ENCODE results near the gene HES1. TPM values are rescaled to one million over a fixed set of nuclear protein-coding genes. Genes with fewer than 3 reads are reported as not detected.

The HES1 gene
- total and polyA plus RNA-seq, 2 experiments from 2014 or later, result 10.3 to 13.8 TPM

GRCh38 chr3:194095902-194096301 is 40.0 kb upstream of the HES1 start:
- Histone ChIP-seq H3K9me2 (ENCODE audit: insufficient read depth) (no peaks in the 10 kb centered on the region), H3K9ac (no peak overlapping the region), H2AFZ (no peak overlapping the region), H3K4me2 (ENCODE audit: unreplicated experiment) (no peak overlapping the region), H3K9me3 (ENCODE audit: low read depth) (no peaks in the 10 kb centered on the region), H3K27me3 (replicated peaks; ENCODE audit: insufficient read depth) (peaks cover 12% of the 10 kb centered on the region; the same call in 1 of the 2 replicates), H4K20me1 (ENCODE audit: insufficient read depth) (no peaks in the 10 kb centered on the region), H3K4me3 (no peak overlapping the region), H3K4me1 (ENCODE audit: insufficient read depth) (peaks cover 8% of the 10 kb centered on the region), H3K27ac (no peak overlapping the region), H3K79me2 (ENCODE audit: insufficient read depth) (no peaks in the 10 kb centered on the region), H3K36me3 (ENCODE audit: low read depth) (no peaks in the 10 kb centered on the region), H3F3A (ENCODE audit: insufficient read depth) (peaks cover 6% of the 10 kb centered on the region; the same call in 1 of the 2 replicates)
- whole genome bisulfite sequencing, 2 experiments (ENCODE audit: low coverage in 1 of 2, low lambda C conversion rate in 2 of 2, missing lambda C conversion rate in 2 of 2), result 87 to 91% methylated on average over 10 of the region's 10 CpGs
- DNase-seq, result no peak
- in situ Hi-C loops (cut with MboI), result no loop called here
- TF ChIP-seq EZH2phosphoT487 (IDR thresholded peaks at IDR 0.05; ENCODE audit: insufficient read depth, low read depth), result no peak
- TF ChIP-seq EZH2 (IDR thresholded peaks at IDR 0.05; ENCODE audit: insufficient read depth, poor library complexity, severe bottlenecking), result no peak

- no peaks in the 10 kb centered on the region for H4K20me1 ChIP-seq (ENCODE audit: insufficient read depth)
- DNase-seq, result peak; percentile 45
- 0 out of 2 replicates have a peak, but pooled peaks cover 3% of the 10 kb centered on the region for H3K4me1 ChIP-seq (ENCODE audit: insufficient read depth)
- H3K79me2 ChIP-seq (ENCODE audit: insufficient read depth), result no peaks in the 10 kb centered on the region
- H3K36me3 ChIP-seq (ENCODE audit: low read depth), result no peaks in the 10 kb centered on the region
- in situ Hi-C loops (cut with MboI), result no loop called here
- no peak overlapping the region for H3K4me2 ChIP-seq (ENCODE audit: unreplicated experiment)
- no peaks in the 10 kb centered on the region for H3K9me3 ChIP-seq (ENCODE audit: low read depth)
- TF ChIP-seq EZH2 (IDR thresholded peaks at IDR 0.05; ENCODE audit: insufficient read depth, poor library complexity, severe bottlenecking), result no peak
- WGBS, 2 experiments (ENCODE audit: low coverage in 1 of 2, low lambda C conversion rate in 2 of 2, missing lambda C conversion rate in 2 of 2), result 58 to 62% methylated on average over 13 to 14 of the region's 14 CpGs
- no peak overlapping the region for H2AFZ ChIP-seq
- H3K27ac ChIP-seq, result no peak overlapping the region
- peaks cover 24% of the 10 kb centered on the region for H3K27me3 ChIP-seq (replicated peaks; ENCODE audit: insufficient read depth)
- no peak overlapping the region for H3K4me3 ChIP-seq
- no peaks in the 10 kb centered on the region for H3F3A ChIP-seq (ENCODE audit: insufficient read depth)
- no peaks in the 10 kb centered on the region for H3K9me2 ChIP-seq (ENCODE audit: insufficient read depth)
- H3K9ac ChIP-seq, result no peak overlapping the region
Measured at GRCh38 chr3:194097141-194097882, 38.6 kb upstream of the HES1 start.

- Histone ChIP-seq H3K4me3 (no peak overlapping the region), H3K79me2 (ENCODE audit: insufficient read depth) (no peaks in the 10 kb centered on the region), H2AFZ (no peak overlapping the region), H3K27ac (no peak overlapping the region), H3K9me2 (ENCODE audit: insufficient read depth) (no peaks in the 10 kb centered on the region), H3K4me2 (ENCODE audit: unreplicated experiment) (no peak overlapping the region), H3K9me3 (ENCODE audit: low read depth) (no peaks in the 10 kb centered on the region), H3K9ac (no peak overlapping the region), H3K27me3 (replicated peaks; ENCODE audit: insufficient read depth) (peaks cover 33% of the 10 kb centered on the region), H3K36me3 (ENCODE audit: low read depth) (no peaks in the 10 kb centered on the region), H3K4me1 (ENCODE audit: insufficient read depth) (0 out of 2 replicates have a peak, but pooled peaks cover 3% of the 10 kb centered on the region), H3F3A (ENCODE audit: insufficient read depth) (no peaks in the 10 kb centered on the region), H4K20me1 (ENCODE audit: insufficient read depth) (no peaks in the 10 kb centered on the region)
- in situ Hi-C loops (cut with MboI), result no loop called here
- no peak for TF ChIP-seq EZH2phosphoT487 (IDR thresholded peaks at IDR 0.05; ENCODE audit: insufficient read depth, low read depth)
- no peak for TF ChIP-seq EZH2 (IDR thresholded peaks at IDR 0.05; ENCODE audit: insufficient read depth, poor library complexity, severe bottlenecking)
- 53 to 58% methylated on average over 10 of the region's 10 CpGs for WGBS, 2 experiments (ENCODE audit: low coverage in 1 of 2, low lambda C conversion rate in 2 of 2, missing lambda C conversion rate in 2 of 2)
- no peak for DNase-seq
Measured at GRCh38 chr3:194098081-194098842, 37.7 kb upstream of the HES1 start.

GRCh38 chr3:194098843-194099183 is 37.1 kb upstream of the HES1 start:
- 64 to 70% methylated on average over 4 of the region's 4 CpGs for WGBS, 2 experiments (ENCODE audit: low coverage in 1 of 2, low lambda C conversion rate in 2 of 2, missing lambda C conversion rate in 2 of 2)
- H3K79me2 ChIP-seq (ENCODE audit: insufficient read depth), result no peaks in the 10 kb centered on the region
- H4K20me1 ChIP-seq (ENCODE audit: insufficient read depth), result no peaks in the 10 kb centered on the region
- H3K9me3 ChIP-seq (ENCODE audit: low read depth), result no peaks in the 10 kb centered on the region
- no peak overlapping the region for H3K4me3 ChIP-seq
- DNase-seq, result no peak
- no peaks in the 10 kb centered on the region for H3K9me2 ChIP-seq (ENCODE audit: insufficient read depth)
- no peak overlapping the region for H3K27ac ChIP-seq
- no peaks in the 10 kb centered on the region for H3F3A ChIP-seq (ENCODE audit: insufficient read depth)
- no peak overlapping the region for H3K4me2 ChIP-seq (ENCODE audit: unreplicated experiment)
- peaks cover 39% of the 10 kb centered on the region for H3K27me3 ChIP-seq (replicated peaks; ENCODE audit: insufficient read depth)
- H3K4me1 ChIP-seq (ENCODE audit: insufficient read depth), result 0 out of 2 replicates have a peak, but pooled peaks cover 3% of the 10 kb centered on the region
- in situ Hi-C loops (cut with MboI), result no loop called here
- no peaks in the 10 kb centered on the region for H3K36me3 ChIP-seq (ENCODE audit: low read depth)
- no peak overlapping the region for H3K9ac ChIP-seq
- no peak overlapping the region for H2AFZ ChIP-seq
- TF ChIP-seq EZH2phosphoT487 (IDR thresholded peaks at IDR 0.05; ENCODE audit: insufficient read depth, low read depth), result no peak
- no peak for TF ChIP-seq EZH2 (IDR thresholded peaks at IDR 0.05; ENCODE audit: insufficient read depth, poor library complexity, severe bottlenecking)

Data from GM23248 (cell line).